Activated naive CD8-positive, alpha-beta T cell treated with anti-CD3 and anti-CD28 coated beads, Interleukin-2, amount 10 ng/mL, durations not matched to agents 7 days and 5 days (primary cell): ENCODE data around the gene PPM1E. TPM values are rescaled to one million over a fixed set of nuclear protein-coding genes. Genes with fewer than 3 reads are reported as not detected.

Source experiments
- ATAC-seq: fragments of 150-1000 bp; cut with Tn5 transposase; one replicate; pipeline ENCODE4 v1.10.0; 2021; ENCODE audit warnings: low read depth, moderate library complexity
- POLR2A ChIA-PET: fragments of 350-600 bp; sonication (Branson Sonifier 250); formaldehyde crosslinking; loops from one replicate; lab custom pipeline; 2021; ENCODE audit warnings: antibody characterized with exemption; lab: Charles Lee
- DNase-seq: peaks from one replicate; pipeline ENCODE4 v3.0.0; 2021
- H3K27ac Mint-ChIP-seq: one replicate; pipeline ENCODE4 v1.8.0; 2022; ENCODE audit warnings: mild to moderate bottlenecking, mixed read lengths
- H3K27me3 Mint-ChIP-seq: one replicate; pipeline ENCODE4 v1.8.0; 2022; ENCODE audit warnings: mild to moderate bottlenecking, moderate library complexity, mixed read lengths
- H3K36me3 Mint-ChIP-seq: one replicate; pipeline ENCODE4 v1.8.0; 2021; ENCODE audit warnings: mild to moderate bottlenecking, mixed read lengths
- H3K4me1 Mint-ChIP-seq: one replicate; pipeline ENCODE4 v1.8.0; 2021; ENCODE audit warnings: mixed read lengths
- H3K4me3 Mint-ChIP-seq: one replicate; pipeline ENCODE4 v1.8.0; 2022; ENCODE audit warnings: mild to moderate bottlenecking, moderate library complexity, mixed read lengths
- H3K9me3 Mint-ChIP-seq: one replicate; pipeline ENCODE4 v1.8.0; 2021; ENCODE audit warnings: mixed read lengths
- total RNA-seq, 2 experiments: library from RNA; stranded (reverse); gene quantifications; one replicate each; pipeline ENCODE4 v1.2.3, GENCODE V29; 2021

PPM1E gene
- total RNA-seq, 2 experiments from 2014 or later = not detected

DNA sequence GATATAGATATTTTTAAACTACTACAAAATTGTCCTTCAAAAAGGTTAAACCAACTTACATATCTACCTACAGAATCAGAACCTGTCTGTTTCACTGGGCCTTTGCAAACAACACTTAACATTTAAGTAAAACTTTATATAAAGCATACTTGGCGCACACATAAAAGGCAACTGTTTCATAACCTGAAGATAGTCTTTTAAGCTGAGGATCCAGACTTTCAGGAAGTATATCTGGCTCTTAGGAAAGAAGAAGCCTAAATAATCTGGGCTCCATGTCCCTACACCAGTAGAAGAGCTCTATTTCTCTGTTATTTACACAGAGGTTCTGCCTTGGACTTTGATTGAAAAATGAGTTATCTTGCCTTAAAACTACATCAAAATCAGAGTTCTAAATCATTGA lies 275.2 kb downstream of the PPM1E start:
- DNase-seq = no peak
- no peaks in the 10 kb centered on the region for H3K27me3 Mint-ChIP-seq
- POLR2A ChIA-PET = no interaction called here
- no peaks in the 10 kb centered on the region for H3K4me1 Mint-ChIP-seq
- H3K9me3 Mint-ChIP-seq = no peaks in the 10 kb centered on the region
- no peak for ATAC-seq
- H3K4me3 Mint-ChIP-seq = no peak overlapping the region
- peaks cover 12% of the 10 kb centered on the region for H3K36me3 Mint-ChIP-seq
- H3K27ac Mint-ChIP-seq = no peak overlapping the region

Other genes starting within 250 kb of the PPM1E start
- gene MTMR4, start 241.2 kb upstream of the PPM1E start, total RNA-seq = 10 to 100 TPM; 50.5 to 50.8 TPM
- gene TEX14, start 63.8 kb upstream of the PPM1E start, total RNA-seq = under 1 TPM; 0.30 to 0.43 TPM
- 10 to 100 TPM; 40.0 to 45.7 TPM for gene RAD51C, start 63.3 kb upstream of the PPM1E start, total RNA-seq